ENCODE results near the gene CHCHD3.

Gene CHCHD3

GRCh38 chr7:132755538-132756483, 326.1 kb downstream of the CHCHD3 start:
- H3K27ac ChIP-seq (ENCODE audit: low read depth in 2 of 2, low read length in 2 of 2), result no peak overlapping the region
- no peaks in the 10 kb centered on the region for H3K27me3 ChIP-seq (ENCODE audit: control insufficient read depth in 2 of 2, insufficient read depth in 2 of 2, low read length in 2 of 2)
- H3K4me1 ChIP-seq (ENCODE audit: control insufficient read depth in 2 of 2, insufficient read depth in 2 of 2, low read length in 2 of 2), result no peaks in the 10 kb centered on the region
- no peak overlapping the region for H3K4me3 ChIP-seq (ENCODE audit: low read length in 2 of 2)
- no peaks in the 10 kb centered on the region for H3K9me3 ChIP-seq (ENCODE audit: control insufficient read depth in 2 of 2, low read length in 2 of 2)
- H3K36me3 ChIP-seq (ENCODE audit: control insufficient read depth in 2 of 2, insufficient read depth in 2 of 2, low read length in 2 of 2), result no peaks in the 10 kb centered on the region
- no peak overlapping the region for H3K9ac ChIP-seq (ENCODE audit: low read depth in 1 of 2, low read length in 2 of 2)

GRCh38 chr7:132752431-132752830, 329.5 kb downstream of the CHCHD3 start:
- Histone ChIP-seq H3K4me1 (ENCODE audit: control insufficient read depth in 2 of 2, insufficient read depth in 2 of 2, low read length in 2 of 2) (no peaks in the 10 kb centered on the region), H3K27me3 (ENCODE audit: control insufficient read depth in 2 of 2, insufficient read depth in 2 of 2, low read length in 2 of 2) (no peaks in the 10 kb centered on the region), H3K36me3 (ENCODE audit: control insufficient read depth in 2 of 2, insufficient read depth in 2 of 2, low read length in 2 of 2) (no peaks in the 10 kb centered on the region), H3K27ac (ENCODE audit: low read depth in 2 of 2, low read length in 2 of 2) (no peak overlapping the region), H3K9ac (ENCODE audit: low read depth in 1 of 2, low read length in 2 of 2) (no peak overlapping the region), H3K4me3 (ENCODE audit: low read length in 2 of 2) (no peak overlapping the region), H3K9me3 (ENCODE audit: control insufficient read depth in 2 of 2, low read length in 2 of 2) (no peaks in the 10 kb centered on the region)

GRCh38 chr7:132751244-132751647, 330.6 kb downstream of the CHCHD3 start:
- H3K27ac ChIP-seq (ENCODE audit: low read depth in 2 of 2, low read length in 2 of 2), result no peak overlapping the region
- no peak overlapping the region for H3K9ac ChIP-seq (ENCODE audit: low read depth in 1 of 2, low read length in 2 of 2)
- H3K27me3 ChIP-seq (ENCODE audit: control insufficient read depth in 2 of 2, insufficient read depth in 2 of 2, low read length in 2 of 2), result no peaks in the 10 kb centered on the region
- no peaks in the 10 kb centered on the region for H3K4me1 ChIP-seq (ENCODE audit: control insufficient read depth in 2 of 2, insufficient read depth in 2 of 2, low read length in 2 of 2)
- no peaks in the 10 kb centered on the region for H3K9me3 ChIP-seq (ENCODE audit: control insufficient read depth in 2 of 2, low read length in 2 of 2)
- no peak overlapping the region for H3K4me3 ChIP-seq (ENCODE audit: low read length in 2 of 2)
- no peaks in the 10 kb centered on the region for H3K36me3 ChIP-seq (ENCODE audit: control insufficient read depth in 2 of 2, insufficient read depth in 2 of 2, low read length in 2 of 2)

GRCh38 chr7:132750530-132751217, 331.2 kb downstream of the CHCHD3 start:
- Histone ChIP-seq H3K4me3 (ENCODE audit: low read length in 2 of 2) (no peak overlapping the region), H3K36me3 (ENCODE audit: control insufficient read depth in 2 of 2, insufficient read depth in 2 of 2, low read length in 2 of 2) (no peaks in the 10 kb centered on the region), H3K9ac (ENCODE audit: low read depth in 1 of 2, low read length in 2 of 2) (no peak overlapping the region), H3K4me1 (ENCODE audit: control insufficient read depth in 2 of 2, insufficient read depth in 2 of 2, low read length in 2 of 2) (no peaks in the 10 kb centered on the region), H3K9me3 (ENCODE audit: control insufficient read depth in 2 of 2, low read length in 2 of 2) (no peaks in the 10 kb centered on the region), H3K27ac (ENCODE audit: low read depth in 2 of 2, low read length in 2 of 2) (no peak overlapping the region), H3K27me3 (ENCODE audit: control insufficient read depth in 2 of 2, insufficient read depth in 2 of 2, low read length in 2 of 2) (no peaks in the 10 kb centered on the region)

- H3K9ac ChIP-seq (ENCODE audit: low read depth in 1 of 2, low read length in 2 of 2), result no peak overlapping the region
- H3K4me1 ChIP-seq (ENCODE audit: control insufficient read depth in 2 of 2, insufficient read depth in 2 of 2, low read length in 2 of 2), result no peaks in the 10 kb centered on the region
- H3K4me3 ChIP-seq (ENCODE audit: low read length in 2 of 2), result no peak overlapping the region
- no peaks in the 10 kb centered on the region for H3K27me3 ChIP-seq (ENCODE audit: control insufficient read depth in 2 of 2, insufficient read depth in 2 of 2, low read length in 2 of 2)
- H3K9me3 ChIP-seq (ENCODE audit: control insufficient read depth in 2 of 2, low read length in 2 of 2), result no peaks in the 10 kb centered on the region
- H3K36me3 ChIP-seq (ENCODE audit: control insufficient read depth in 2 of 2, insufficient read depth in 2 of 2, low read length in 2 of 2), result no peaks in the 10 kb centered on the region
- H3K27ac ChIP-seq (ENCODE audit: low read depth in 2 of 2, low read length in 2 of 2), result no peak overlapping the region
Observed at GRCh38 chr7:132750096-132750495, 331.8 kb downstream of the CHCHD3 start.

- Histone ChIP-seq H3K36me3 (ENCODE audit: control insufficient read depth in 2 of 2, insufficient read depth in 2 of 2, low read length in 2 of 2) (no peaks in the 10 kb centered on the region), H3K27ac (ENCODE audit: low read depth in 2 of 2, low read length in 2 of 2) (no peak overlapping the region), H3K4me1 (ENCODE audit: control insufficient read depth in 2 of 2, insufficient read depth in 2 of 2, low read length in 2 of 2) (no peaks in the 10 kb centered on the region), H3K4me3 (ENCODE audit: low read length in 2 of 2) (no peak overlapping the region), H3K9me3 (ENCODE audit: control insufficient read depth in 2 of 2, low read length in 2 of 2) (no peaks in the 10 kb centered on the region), H3K9ac (ENCODE audit: low read depth in 1 of 2, low read length in 2 of 2) (no peak overlapping the region), H3K27me3 (ENCODE audit: control insufficient read depth in 2 of 2, insufficient read depth in 2 of 2, low read length in 2 of 2) (peaks cover 0 to 2% of the 10 kb centered on the region in 2 donors)
Observed at GRCh38 chr7:132745510-132745909, 336.4 kb downstream of the CHCHD3 start.

- Histone ChIP-seq H3K36me3 (ENCODE audit: control insufficient read depth in 2 of 2, insufficient read depth in 2 of 2, low read length in 2 of 2) (no peaks in the 10 kb centered on the region), H3K27me3 (ENCODE audit: control insufficient read depth in 2 of 2, insufficient read depth in 2 of 2, low read length in 2 of 2) (peaks cover 0 to 2% of the 10 kb centered on the region in 2 donors), H3K9ac (ENCODE audit: low read depth in 1 of 2, low read length in 2 of 2) (no peak overlapping the region), H3K9me3 (ENCODE audit: control insufficient read depth in 2 of 2, low read length in 2 of 2) (no peaks in the 10 kb centered on the region), H3K27ac (ENCODE audit: low read depth in 2 of 2, low read length in 2 of 2) (no peak overlapping the region), H3K4me1 (ENCODE audit: control insufficient read depth in 2 of 2, insufficient read depth in 2 of 2, low read length in 2 of 2) (no peaks in the 10 kb centered on the region), H3K4me3 (ENCODE audit: low read length in 2 of 2) (no peak overlapping the region)
Observed at GRCh38 chr7:132743974-132744373, 337.9 kb downstream of the CHCHD3 start.

GRCh38 chr7:132742189-132742612, 339.7 kb downstream of the CHCHD3 start:
- Histone ChIP-seq H3K36me3 (ENCODE audit: control insufficient read depth in 2 of 2, insufficient read depth in 2 of 2, low read length in 2 of 2) (no peaks in the 10 kb centered on the region), H3K27ac (ENCODE audit: low read depth in 2 of 2, low read length in 2 of 2) (no peak overlapping the region), H3K4me3 (ENCODE audit: low read length in 2 of 2) (no peak overlapping the region), H3K27me3 (ENCODE audit: control insufficient read depth in 2 of 2, insufficient read depth in 2 of 2, low read length in 2 of 2) (peaks cover 0 to 2% of the 10 kb centered on the region in 2 donors), H3K4me1 (ENCODE audit: control insufficient read depth in 2 of 2, insufficient read depth in 2 of 2, low read length in 2 of 2) (no peaks in the 10 kb centered on the region), H3K9ac (ENCODE audit: low read depth in 1 of 2, low read length in 2 of 2) (no peak overlapping the region), H3K9me3 (ENCODE audit: control insufficient read depth in 2 of 2, low read length in 2 of 2) (no peaks in the 10 kb centered on the region)

GRCh38 chr7:132740176-132740575, 341.7 kb downstream of the CHCHD3 start:
- Histone ChIP-seq H3K27me3 (ENCODE audit: control insufficient read depth in 2 of 2, insufficient read depth in 2 of 2, low read length in 2 of 2) (peaks cover 0 to 2% of the 10 kb centered on the region in 2 donors), H3K9ac (ENCODE audit: low read depth in 1 of 2, low read length in 2 of 2) (no peak overlapping the region), H3K4me3 (ENCODE audit: low read length in 2 of 2) (no peak overlapping the region), H3K9me3 (ENCODE audit: control insufficient read depth in 2 of 2, low read length in 2 of 2) (no peaks in the 10 kb centered on the region), H3K27ac (ENCODE audit: low read depth in 2 of 2, low read length in 2 of 2) (no peak overlapping the region), H3K4me1 (ENCODE audit: control insufficient read depth in 2 of 2, insufficient read depth in 2 of 2, low read length in 2 of 2) (no peaks in the 10 kb centered on the region), H3K36me3 (ENCODE audit: control insufficient read depth in 2 of 2, insufficient read depth in 2 of 2, low read length in 2 of 2) (no peaks in the 10 kb centered on the region)

GRCh38 chr7:132739271-132739955, 342.5 kb downstream of the CHCHD3 start:
- Histone ChIP-seq H3K36me3 (ENCODE audit: control insufficient read depth in 2 of 2, insufficient read depth in 2 of 2, low read length in 2 of 2) (no peaks in the 10 kb centered on the region), H3K27ac (ENCODE audit: low read depth in 2 of 2, low read length in 2 of 2) (no peak overlapping the region), H3K27me3 (ENCODE audit: control insufficient read depth in 2 of 2, insufficient read depth in 2 of 2, low read length in 2 of 2) (peaks cover 0 to 2% of the 10 kb centered on the region in 2 donors), H3K9me3 (ENCODE audit: control insufficient read depth in 2 of 2, low read length in 2 of 2) (no peaks in the 10 kb centered on the region), H3K4me1 (ENCODE audit: control insufficient read depth in 2 of 2, insufficient read depth in 2 of 2, low read length in 2 of 2) (no peaks in the 10 kb centered on the region), H3K4me3 (ENCODE audit: low read length in 2 of 2) (no peak overlapping the region), H3K9ac (ENCODE audit: low read depth in 1 of 2, low read length in 2 of 2) (no peak overlapping the region)

Measured in mucosa of rectum (tissue), 2 donors.